HG02610 (cell line): ENCODE data around the gene CNST.
"Not testable (repeated sequence)": the region's sequence is repeated elsewhere in the genome, so short reads cannot be mapped to it uniquely, and the experiment has no call there.

Source experiments
- ATAC-seq: cut with Tn5 transposase; IDR thresholded peaks from one replicate; pipeline ENCODE4 v1.9.1; 2021; ENCODE audit warnings: mild to moderate bottlenecking, moderate library complexity; ENCODE audit not compliant: unreplicated experiment

CNST gene

DNA sequence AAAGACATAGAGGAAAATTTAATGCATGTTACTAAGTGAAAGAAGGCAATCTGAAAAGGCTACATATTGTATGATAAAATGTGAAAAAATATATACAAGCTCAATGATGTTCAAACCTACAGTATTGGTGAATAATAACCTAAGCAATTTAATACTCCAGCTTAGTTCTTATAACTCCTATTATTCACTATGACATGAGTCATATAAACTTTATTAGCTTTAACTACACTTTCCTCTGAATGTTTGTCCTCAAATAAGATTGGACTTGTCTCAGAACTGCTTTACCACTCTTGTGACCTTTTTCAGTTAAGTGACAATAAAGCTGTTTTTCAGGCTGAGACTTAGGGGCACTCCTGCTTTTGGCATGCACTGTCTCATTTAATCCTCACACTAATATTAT lies 50.9 kb downstream of the CNST start:
- ATAC-seq = no peak

DNA sequence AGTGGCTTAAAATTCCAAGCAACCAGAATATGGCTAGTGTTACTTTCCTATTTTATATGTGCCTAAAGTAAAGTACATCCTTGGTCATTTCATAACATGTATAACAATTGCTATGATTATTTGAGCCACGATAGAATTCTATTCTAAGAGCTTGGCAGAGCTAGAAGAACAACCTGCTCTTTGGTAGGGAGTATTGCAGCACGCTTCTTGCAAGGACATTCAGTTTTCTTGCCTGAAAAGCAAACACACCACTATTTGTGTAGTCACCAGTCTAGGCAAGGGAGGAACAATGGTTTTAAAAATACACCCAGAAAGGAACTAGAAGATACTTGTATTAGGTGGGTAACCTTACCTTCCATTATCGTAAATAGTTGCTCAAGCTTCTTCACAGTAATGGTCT lies 51.5 kb downstream of the CNST start:
- ATAC-seq = no peak

DNA sequence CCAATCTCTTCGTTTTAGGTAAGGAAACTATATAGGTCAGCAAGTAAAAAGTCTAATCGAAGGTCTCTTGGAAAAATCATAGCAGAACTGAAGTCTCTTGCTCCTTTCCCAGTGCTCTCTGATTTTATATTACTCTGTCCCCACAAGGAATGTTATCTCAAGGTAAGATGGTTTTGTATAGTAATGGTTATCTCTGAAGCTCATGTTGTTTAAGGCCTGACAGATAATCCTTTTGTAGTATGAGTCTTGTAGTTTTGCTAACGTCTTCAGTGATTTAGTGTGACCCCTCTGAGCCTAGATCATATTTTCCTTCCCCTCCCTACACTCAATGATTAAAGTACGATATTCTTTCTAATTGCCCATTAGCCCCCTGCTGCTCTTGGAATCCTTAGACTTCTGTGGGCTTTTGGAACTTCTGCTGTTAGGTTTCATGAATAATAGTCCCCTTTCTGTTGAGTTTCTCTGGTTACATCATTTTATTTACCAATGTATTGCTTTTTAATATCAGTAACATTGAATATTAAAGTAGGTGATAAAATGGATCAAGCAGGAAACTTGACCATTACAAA lies 52.1 kb downstream of the CNST start:
- no peak for ATAC-seq

DNA sequence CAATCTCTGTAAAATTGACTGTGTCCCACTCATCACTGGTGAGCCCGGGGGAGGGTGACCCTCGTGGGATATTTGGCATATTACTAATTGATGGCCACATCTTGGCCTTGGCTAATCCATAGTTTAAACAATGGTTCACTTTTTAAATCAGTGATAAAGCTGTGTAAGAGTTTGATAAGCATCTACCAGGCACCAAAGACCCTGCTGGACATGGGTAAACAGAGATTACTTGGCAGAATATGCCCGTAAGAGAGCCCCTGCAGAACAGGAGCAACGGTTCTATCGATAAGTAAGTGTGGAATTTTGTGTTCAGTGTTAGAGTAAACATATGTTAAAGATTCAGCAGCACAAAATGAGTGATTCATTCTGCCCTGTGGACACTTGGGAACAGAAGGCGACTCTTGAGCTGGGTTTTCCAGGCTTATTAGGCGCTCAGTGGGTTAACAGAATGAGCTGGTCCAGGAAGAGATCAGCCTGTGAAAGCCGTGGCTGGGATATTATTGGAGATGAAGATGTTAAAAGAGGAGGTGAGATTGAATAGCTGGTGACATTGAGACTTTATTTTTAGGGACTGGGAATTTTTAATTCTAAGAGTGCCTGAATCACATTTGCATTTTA lies 55.9 kb downstream of the CNST start:
- no peak for ATAC-seq

DNA sequence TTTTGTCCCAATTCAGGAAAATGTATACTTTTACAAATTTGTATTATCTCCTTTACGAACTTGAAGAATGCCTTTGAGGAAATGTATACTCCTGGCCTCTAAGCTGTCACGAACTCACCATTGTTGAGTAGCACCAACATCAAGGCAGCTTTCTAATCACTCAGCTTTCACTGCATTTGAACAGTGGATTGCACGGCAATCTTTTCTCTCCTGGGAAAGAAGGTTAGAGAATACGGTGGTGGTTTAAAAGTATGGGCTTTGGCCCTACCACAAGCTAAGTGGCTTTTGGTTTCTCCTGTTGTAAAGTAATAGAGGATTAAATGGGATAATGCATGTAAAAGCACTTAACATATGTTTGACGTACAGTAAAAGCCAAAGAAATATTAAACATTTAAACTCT lies 57.8 kb downstream of the CNST start:
- ATAC-seq = no peak

DNA sequence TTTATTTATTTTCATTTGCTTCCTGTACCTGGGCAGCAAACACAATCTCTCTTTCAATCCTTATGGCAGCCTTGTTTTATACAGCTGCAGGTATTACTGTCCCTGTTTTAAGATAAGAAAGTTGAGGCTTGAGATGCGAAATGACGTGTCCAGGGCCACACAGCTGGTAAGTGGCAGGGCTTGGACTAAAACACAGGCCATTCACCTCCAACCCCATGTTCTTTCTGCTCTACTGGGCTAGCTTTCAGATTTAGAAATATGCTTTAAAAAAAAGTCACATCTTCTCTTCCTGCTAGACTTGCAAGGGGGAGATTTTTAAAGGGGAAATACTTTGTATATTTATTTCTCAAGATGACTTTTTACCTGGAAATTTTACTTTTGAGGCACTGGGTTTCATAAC lies 62.8 kb downstream of the CNST start:
- peak; percentile 97 for ATAC-seq

DNA sequence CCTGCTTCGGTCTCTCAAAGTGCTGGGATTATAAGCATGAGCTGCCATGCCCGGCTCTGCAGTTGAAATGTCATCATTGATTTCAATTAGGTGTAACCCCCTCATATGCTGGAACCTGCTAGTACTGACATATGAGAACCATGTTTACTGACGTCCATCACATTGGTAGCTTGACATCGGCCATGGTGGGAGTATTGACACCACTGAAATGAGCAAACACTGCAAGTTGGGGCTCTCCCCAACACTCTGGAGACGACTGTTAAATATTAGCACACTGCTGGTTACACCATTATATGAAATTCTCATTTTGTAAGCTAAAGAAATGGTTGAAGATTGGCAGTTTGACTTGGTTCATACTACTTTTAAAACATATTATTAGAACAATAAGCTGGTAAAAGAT lies 63.7 kb downstream of the CNST start:
- peak; percentile 35 for ATAC-seq

DNA sequence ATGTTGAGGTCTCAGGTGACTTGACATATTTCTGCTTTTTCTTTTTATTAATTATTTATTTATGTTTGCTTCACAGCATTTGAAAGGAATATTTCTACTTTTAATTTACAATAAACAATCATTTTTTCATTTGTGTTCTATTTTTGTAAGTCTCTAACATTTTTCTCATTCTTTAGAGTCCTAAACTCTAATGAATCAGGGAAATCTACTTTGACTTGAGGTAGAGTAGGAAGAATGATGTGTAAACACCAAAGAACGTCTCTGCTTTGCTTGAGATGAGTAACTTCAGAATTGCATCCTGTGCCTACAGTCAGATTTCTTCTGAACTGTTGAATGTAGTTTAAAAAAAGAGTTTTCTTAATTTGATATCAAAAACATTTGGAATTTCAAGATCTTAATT lies 65.2 kb downstream of the CNST start:
- ATAC-seq = no peak

DNA sequence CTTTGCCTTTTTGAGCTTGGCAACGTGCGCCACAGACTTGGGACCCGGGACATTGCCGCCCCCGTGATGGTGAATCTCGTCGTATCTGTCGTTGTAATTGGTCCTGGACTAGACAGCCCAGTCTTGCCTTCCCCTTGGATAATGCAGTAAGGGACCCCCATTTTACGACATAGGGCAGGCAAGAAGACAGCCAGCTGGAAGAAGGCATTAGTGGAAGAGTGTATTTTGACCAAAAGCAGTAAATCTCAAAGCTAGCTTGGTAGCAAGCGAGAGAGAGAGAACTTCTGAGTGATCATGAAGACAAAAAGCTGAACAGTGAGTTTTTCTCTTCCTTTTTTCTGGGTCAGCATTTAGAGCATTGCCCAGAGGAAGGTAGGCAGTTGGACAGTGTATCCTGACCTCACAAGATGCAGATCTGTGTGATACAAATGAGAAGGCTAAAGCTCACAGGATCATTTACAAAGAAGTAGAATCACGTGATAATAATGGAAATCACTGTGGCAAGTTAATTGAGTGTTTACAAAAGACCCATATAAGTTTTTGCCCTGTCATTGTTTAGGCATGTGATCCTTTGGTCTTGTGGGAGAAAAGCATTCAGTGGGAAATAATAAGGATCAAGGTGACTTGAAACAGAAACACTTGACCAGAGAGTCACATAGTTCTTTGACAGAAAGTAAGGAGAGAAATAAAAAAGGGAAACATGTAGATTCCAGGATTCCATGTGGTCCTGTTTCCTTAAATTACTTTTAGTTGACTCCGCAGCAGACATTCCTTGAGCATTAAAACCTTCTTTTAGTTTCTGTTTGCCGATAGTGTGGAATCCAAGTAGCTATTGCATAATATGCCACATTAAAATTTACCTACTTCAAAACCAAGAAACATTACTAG lies 66.3 kb downstream of the CNST start:
- ATAC-seq = no peak

DNA sequence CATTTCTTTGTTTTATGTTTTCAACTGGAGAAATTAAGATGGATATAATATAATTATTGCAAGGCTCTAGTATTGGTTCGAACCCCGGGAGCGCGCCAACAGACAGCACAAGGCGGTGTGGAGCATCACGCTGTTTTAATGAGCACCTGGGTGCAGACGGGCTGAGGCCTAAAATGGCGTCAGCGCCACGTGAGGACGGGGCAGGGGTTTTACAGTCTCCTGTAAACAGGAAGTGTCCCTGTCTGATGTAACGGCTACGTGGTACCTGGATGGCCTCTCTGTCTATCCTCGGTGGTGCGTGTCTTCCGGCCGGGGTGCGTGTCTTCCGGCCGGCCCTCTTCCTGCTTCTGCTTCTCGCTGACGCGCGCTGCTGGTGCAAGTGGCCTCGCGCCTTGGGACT lies 68.4 kb downstream of the CNST start:
- not testable (repeated sequence) for ATAC-seq

DNA sequence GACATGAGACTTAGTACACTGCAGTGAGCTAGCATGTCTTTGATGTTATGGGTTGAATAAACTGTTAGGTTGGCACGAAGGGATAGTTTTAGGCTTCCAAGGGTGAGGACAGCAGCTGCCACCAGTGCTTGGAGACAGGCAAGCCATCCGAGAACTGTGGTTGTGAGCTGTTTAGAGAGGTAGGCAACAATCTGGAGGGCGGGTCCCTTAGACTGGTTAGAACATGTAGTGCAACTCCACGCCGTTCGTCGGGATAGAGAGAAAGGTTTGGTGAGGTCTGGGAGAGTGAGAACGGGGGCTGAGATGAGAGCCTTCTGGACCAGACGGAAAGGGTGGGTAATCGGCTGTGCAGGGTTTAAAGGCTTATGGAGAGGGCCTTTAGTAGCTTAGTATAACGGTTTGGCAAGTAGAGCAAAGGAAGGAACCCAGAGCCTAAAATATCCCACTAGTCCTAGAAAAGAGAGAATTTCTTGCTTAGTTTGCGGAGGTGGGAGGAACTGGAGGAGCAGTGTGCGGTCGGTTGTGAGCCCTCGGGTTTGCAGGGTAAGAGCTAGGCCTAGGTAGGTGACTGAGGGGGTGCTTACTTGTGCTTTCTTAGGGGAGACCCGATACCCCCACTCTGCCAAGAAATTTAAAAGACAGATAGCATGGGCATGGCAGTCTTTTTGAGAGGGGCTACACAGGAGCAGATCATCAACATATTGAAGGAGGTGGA lies 72.8 kb downstream of the CNST start:
- ATAC-seq = no peak

DNA sequence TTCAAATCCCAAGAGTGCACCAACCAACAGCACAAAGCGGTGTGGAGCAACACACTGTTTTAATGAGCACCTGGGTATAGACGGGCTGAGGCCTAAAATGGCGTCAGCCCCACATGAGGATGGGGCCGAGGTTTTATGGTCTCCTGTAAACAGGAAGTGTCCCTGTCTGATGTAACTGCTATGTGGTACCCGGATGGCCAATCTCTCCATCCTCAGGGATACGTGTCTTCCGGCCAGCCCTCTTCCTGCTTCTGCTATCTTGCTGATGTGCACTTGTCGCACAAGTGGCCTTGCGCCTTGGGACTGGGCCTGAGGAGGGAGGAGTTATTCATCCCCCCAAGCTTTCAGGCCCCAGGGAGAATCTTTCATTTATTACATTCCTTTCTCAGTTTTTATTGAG lies 73.5 kb downstream of the CNST start:
- no peak for ATAC-seq

DNA sequence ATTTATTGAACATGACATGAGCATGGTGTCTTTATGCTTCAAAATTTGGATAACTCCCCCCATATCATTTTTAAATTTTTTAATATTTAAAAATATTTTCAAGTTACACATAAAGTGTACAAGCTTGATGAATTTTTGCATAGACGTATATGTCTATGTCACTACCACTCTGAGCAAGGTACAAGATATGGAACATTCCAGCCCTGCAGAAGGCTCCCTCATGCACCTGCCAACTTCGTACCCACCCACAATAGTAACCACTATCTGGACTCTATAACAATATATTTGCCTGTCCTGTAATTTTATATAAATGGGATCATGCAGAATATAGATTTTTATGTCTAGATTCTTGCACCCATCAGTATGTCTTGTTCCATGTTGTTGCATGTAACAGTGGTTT lies 74.5 kb downstream of the CNST start:
- no peak for ATAC-seq

DNA sequence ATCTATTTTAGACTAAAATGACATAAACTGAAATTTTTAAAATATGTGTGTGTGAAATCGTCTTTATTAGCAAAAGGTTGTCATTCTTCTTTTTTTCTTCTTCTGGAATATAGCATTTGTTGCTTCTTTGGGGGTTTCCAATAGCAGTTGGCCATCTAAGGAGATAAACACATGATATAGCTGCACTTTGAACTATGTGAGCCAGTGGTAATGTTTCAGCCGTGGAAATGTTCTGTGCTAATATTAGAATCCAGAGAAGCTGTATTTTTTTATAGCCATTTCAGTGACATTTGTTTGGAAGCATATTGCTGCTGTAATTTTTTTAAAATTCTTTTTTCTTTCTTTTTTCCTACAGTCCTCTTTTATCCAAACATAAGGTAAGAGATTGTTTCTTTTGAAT lies 75.1 kb downstream of the CNST start:
- no peak for ATAC-seq

DNA sequence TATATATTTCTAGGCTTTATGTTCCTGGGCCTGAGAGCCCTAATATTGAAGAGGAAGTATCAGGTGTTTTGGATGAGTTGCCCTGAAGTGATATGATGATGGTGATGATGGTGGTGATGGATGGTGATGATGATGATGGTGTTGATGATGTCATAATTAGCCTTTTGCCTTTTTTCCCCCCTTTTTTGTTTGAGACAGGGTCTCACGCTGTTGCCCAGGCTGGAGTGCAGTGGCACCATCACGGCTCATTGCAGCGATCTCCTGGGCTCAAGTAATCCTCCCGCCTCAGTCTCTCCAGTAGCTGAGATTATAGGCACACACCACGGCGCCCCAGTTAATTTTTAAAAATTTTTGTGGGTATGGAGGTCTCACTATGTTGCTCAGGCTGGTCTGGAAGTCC lies 76.5 kb downstream of the CNST start:
- no peak for ATAC-seq

DNA sequence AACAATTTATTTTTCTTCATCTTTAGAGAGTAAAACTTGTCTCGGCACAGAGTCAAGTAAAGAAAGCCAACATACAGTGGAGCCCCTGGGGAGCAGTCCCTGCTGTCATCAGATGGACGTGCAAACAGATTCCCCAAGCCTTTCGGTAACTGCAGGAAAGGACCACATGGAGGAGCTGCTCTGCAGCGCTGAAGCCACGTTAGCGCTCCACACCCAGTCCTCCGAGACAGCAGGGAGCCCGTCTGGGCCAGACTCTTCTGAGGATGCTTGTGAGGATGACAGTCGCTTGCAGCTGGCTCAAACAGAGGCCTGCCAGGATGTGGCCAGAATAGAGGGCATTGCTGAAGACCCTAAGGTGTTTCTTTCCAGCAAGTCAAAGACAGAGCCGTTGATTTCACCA lies 80.9 kb downstream of the CNST start:
- no peak for ATAC-seq

DNA sequence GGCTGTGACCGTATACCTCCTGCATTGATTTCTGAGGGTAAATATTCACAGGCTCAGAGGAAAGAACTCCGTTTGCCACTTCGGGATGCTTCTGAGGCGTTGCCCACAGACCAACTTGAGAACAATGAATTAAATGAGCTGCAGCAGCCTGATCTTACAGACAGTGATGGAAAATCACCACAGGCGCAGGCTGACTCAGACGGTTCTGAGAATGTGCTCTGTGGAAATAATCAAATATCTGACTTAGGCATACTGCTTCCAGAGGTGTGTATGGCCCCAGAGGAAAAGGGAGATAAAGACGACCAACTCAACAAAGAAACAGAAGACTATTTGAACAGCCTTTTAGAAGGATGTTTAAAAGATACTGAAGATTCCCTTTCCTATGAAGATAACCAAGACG lies 81.3 kb downstream of the CNST start:
- ATAC-seq = no peak

DNA sequence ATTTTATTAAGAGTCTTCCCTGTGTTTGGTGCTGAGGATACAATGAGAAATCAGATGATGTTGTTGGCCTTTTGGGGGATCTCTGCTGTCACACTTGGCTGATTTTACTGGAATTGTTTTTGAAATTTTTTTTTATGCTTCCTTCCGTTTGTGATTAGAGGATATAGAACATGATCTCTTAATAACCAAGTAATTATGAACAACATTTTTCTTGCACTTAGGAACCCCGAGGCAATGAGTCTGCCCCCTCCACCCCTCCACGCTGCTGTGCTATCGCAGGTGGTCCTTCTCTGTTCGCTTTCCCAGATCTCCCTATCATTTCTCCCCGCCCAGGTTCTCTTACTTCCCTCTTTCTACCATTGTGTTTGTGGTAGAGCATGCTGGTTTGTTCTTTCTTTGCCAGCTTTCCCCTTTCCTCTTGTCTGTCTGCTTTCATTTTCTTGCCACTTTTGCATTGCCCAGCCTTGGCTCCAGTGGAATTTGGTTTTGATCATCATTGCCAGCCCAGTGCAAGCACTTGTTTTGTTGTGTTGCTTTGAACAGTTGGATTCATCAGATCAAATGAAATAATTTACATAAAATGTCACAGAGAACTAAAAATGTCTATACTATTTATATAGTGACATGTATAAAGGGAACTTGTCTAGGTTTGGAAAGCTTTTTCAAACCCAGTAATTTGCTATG lies 84.9 kb downstream of the CNST start:
- ATAC-seq = no peak

DNA sequence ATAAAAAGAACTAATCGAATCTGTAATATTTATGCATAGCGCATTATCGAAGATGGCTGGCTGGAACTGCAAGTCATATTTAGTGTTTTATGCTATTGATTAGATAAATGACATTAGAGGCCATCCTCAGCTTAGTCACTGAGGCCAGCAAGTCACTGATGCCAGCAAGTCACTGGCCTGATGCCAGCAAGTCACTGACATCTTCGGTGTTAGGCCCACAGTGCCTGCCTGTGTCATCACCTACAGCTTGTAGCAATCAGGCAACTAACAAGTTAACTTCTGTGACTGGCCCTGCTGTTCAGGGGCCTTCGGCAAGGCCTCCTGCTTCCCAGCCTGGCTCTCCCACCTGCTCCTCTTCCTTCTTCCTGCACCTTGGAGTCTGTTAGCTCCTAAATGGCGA lies 92.3 kb downstream of the CNST start:
- ATAC-seq = no peak

DNA sequence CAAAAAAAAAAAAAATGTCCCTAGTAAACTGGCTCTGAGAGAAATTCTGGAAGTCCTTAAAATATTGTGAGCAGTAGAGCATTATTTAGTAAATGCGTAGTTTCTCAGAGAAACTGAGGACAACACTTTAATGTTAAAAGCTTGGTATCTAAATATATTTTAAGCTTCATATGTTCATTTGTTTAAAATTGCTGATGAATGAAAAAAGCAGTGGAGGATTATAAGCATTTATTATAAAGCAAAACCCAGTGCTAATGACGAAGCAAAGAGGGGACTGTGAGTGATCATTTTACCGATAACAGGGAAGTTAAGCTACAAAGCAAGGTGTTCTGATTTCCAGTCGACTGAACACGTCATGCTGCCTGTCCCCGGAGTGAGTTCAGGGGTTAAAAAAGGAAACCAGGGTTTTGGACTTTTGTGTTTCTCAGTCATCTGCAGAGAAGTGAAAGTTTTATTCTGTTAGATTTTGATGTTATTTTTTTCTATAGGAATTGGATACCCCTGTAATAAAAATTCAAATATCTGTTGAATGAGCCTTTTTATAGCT lies 93.4 kb downstream of the CNST start:
- ATAC-seq = no peak

DNA sequence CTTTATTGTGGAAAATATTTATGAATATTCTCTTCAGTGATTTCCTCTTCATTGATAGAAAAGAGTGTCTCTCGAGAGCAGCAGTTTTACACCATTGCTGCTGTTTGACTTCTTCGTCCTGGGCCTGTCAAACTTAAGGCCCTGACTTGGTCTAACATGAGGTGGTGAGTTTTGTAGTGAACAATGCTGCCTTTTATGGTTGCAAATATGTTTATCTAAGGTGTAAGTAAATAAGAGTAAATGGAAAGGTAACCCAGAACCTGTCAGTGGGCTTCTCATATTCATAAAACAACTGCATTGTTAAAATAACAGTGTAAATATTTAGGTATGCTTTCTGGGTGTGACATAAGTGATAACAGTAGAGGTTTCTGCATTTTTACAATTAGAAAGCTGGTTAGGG lies 95.2 kb downstream of the CNST start:
- ATAC-seq = no peak
